Measurements from ENCODE around the gene GGT6.
"Not testable (repeated sequence)": the region's sequence is repeated elsewhere in the genome, so short reads cannot be mapped to it uniquely, and the experiment has no call there.

The GGT6 gene

DNA sequence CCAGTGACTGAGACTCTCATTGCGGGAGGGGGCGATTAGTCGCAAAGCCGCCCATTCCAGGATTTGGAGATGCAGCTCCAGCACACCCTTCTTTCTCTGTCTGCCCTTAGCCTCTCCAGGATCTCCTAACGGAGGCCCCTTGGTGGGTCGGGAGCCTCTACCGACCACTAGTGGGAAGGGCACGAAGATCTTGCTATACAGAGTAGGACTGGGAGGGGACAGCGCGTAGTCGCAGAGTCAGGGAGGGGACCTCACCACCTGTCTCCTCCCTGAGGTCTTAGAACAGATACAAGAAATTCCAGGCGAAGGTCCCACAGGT is 23.4 kb upstream of the GGT6 start:
- CTCF ChIA-PET = interaction anchor here (1.1 kb wide), 1 partner anchor 17 kb away, joined by 3 read pairs; no protein-coding TSS in a partner anchor
- no peak for DNase-seq (ENCODE audit: low spot score)
- no peak for TF ChIP-seq CTCF (conservative IDR thresholded peaks at IDR 0.05; ENCODE audit: low read depth)
- no peak overlapping the region for H3K27ac ChIP-seq
- POLR2A ChIA-PET (ENCODE audit: low non-redundant PET) = no interaction called here

DNA sequence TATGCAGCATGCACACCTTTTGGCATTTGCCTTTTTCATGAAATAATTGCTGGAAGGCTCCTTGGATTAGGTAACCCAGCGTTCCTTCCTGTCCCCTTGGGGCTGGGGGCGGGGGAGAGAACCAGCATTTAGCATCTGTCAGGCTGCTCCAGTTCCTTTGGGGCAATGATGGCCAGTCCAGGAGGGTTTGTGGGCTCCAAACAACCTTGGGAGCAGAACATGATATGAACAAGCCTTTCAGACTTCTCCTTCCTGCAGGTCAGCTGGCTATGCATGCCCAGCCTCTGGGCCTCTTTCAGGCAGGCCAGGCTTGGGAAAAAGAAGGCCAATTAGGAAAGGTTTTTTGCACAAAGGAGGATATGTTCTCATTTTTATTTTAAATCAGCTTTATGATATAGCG is 22.8 kb upstream of the GGT6 start:
- POLR2A ChIA-PET (ENCODE audit: low non-redundant PET) = no interaction called here
- TF ChIP-seq CTCF (conservative IDR thresholded peaks at IDR 0.05; ENCODE audit: low read depth) = no peak
- CTCF ChIA-PET = interaction anchor here (1.1 kb wide), 1 partner anchor 17 kb away, joined by 3 read pairs; no protein-coding TSS in a partner anchor
- H3K27ac ChIP-seq = no peak overlapping the region
- no peak for DNase-seq (ENCODE audit: low spot score)

- no peak for TF ChIP-seq CTCF (conservative IDR thresholded peaks at IDR 0.05; ENCODE audit: low read depth)
- DNase-seq (ENCODE audit: low spot score) = no peak
- ChIA-PET POLR2A (ENCODE audit: low non-redundant PET) (no interaction called here), CTCF (interaction anchor here (1.0 kb wide), 1 partner anchor 43 kb away, joined by 4 read pairs; no protein-coding TSS in a partner anchor)
- no peak overlapping the region for H3K27ac ChIP-seq
These were observed 22.3 kb upstream of the GGT6 start for GRCh38 chr17:4582691-4583090.

- POLR2A ChIA-PET (ENCODE audit: low non-redundant PET) = no interaction called here
- H3K27ac ChIP-seq = no peak overlapping the region
These were observed 21.7 kb upstream of the GGT6 start for GRCh38 chr17:4582101-4582501.

GRCh38 chr17:4580291-4580690 is 19.9 kb upstream of the GGT6 start:
- TF ChIP-seq CTCF (conservative IDR thresholded peaks at IDR 0.05; ENCODE audit: low read depth) = no peak
- H3K27ac ChIP-seq = no peak overlapping the region
- DNase-seq (ENCODE audit: low spot score) = no peak
- CTCF ChIA-PET = no interaction called here
- POLR2A ChIA-PET (ENCODE audit: low non-redundant PET) = no interaction called here

More at GRCh38 chr17:4582101-4582501, 21.7 kb upstream of the GGT6 start:
- DNase-seq (ENCODE audit: low spot score) = no peak
- TF ChIP-seq CTCF (conservative IDR thresholded peaks at IDR 0.05; ENCODE audit: low read depth) = no peak
- CTCF ChIA-PET = interaction anchor here (0.6 to 1.0 kb wide), 3 partner anchors 30 to 136 kb away, joined by 3 to 4 read pairs (median 3); no protein-coding TSS in a partner anchor

DNA sequence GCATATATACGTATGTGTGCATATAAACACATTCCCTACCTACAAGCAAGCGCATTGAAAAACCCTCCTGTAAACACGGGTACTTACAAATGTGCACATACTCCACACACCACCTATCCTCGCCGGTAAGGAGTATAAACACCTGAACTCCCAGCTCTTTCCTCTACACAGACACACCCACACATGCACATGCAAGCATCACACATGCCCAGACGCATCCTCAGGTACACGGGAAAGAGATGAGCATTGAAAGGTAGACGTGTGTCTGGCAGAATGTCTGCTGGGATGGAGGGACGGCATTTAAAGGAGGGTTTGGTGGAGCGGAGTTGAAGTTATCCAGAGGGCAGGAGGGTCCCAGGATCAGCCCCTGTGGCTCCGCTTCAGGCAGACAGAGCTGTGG is 19.3 kb upstream of the GGT6 start:
- no peak for DNase-seq (ENCODE audit: low spot score)
- ChIA-PET POLR2A (ENCODE audit: low non-redundant PET) (interaction anchor here (0.7 kb wide), 1 partner anchor 8 kb away, joined by 10 read pairs; no protein-coding TSS in a partner anchor), CTCF (interaction anchor here (0.6 kb wide), 1 partner anchor 189 kb away, joined by 3 read pairs; no protein-coding TSS in a partner anchor)
- TF ChIP-seq CTCF (conservative IDR thresholded peaks at IDR 0.05; ENCODE audit: low read depth) = no peak
- H3K27ac ChIP-seq = no peak overlapping the region

- DNase-seq (ENCODE audit: low spot score); POLR2A ChIA-PET (ENCODE audit: low non-redundant PET); H3K27ac ChIP-seq; CTCF ChIA-PET: not testable (repeated sequence)
These were observed 18.0 kb upstream of the GGT6 start for GRCh38 chr17:4578349-4578748.

Measured in RWPE1 (cell line).